CD4-positive, alpha-beta T cell treated with Interleukin-4 for 1 hour (primary cell): ENCODE results near the gene ATAD1.
A peak's percentile ranks its signal among the peaks of the same experiment; 100 is the strongest.
"Not testable (repeated sequence)": the region's sequence is repeated elsewhere in the genome, so short reads cannot be mapped to it uniquely, and the experiment has no call there.

Source experiments
- DNase-seq, 2 donors: peaks; one replicate each; pipeline ENCODE4 v3.0.0-alpha.2; 2020 to 2022

ATAD1 gene

DNA sequence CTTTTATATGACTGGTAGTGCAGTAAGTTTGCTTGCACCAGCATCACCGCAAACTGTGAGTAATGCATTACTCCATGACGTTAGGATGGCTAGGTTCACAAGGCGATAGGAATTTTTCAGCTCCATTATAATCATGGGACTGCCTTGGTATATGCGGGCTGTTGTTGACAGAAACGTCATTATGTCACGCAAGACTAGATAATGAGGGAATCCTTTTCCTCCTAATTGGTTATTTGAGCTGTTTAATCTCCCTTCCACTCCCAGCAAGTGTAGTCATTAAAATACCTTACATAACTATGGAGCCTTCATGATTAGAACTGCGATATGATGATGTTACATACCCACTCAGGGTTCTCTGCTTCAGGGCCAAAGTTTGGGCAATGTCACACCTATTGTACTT, 28.0 kb upstream of the ATAD1 start:
- no peak for DNase-seq

DNA sequence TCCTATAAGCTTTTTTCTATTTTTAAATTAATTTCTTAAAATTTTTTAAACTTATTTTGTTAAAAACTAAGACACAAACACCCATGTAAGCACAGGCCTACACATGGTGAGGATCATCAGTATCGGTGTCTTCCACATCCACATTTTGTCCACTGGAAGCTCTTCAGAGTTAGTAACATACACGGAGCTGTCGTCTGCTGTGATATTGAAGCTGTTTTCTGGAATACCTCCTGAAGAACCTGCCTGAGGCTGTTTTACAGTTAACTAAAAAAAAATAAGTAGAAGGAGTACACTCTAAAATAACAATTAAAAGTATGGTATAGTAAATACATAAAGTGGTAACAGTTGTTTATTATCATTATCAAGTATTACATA, 27.6 kb upstream of the ATAD1 start:
- DNase-seq: no peak

DNA sequence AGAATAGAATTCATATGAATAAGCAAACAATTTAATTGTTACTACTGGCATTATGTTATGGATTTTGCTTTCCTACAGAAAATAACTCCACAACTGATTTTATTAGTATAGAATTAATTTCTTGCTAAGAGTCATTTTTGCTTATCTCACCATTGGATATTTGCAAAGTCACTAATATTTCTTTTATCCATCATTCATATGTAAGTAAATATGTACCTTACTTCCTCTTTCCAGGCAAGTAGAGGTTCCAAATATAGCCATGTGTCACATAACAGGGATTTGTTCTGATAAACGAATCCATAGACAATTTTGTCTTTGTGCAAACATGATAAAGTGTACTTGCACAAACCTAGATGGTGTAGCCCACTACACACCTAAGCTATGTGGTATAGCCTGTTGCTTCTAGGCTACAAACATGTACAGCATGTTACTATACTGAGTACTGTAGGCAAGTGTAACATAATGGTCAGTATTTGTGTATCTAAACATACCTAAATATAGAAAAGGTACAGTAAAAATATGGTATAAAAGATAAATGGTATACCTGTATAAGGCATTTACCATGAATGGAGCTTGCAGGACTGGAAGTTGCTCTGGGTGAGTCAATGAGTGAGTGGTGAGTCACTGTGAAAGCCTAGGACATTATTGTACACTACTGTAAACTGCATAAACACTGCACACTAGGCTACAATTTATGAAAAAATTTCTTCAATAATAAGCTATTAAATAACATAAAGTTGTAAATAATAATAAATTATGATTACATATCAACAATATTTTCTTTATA, 27.0 kb upstream of the ATAD1 start:
- DNase-seq: no peak

DNA sequence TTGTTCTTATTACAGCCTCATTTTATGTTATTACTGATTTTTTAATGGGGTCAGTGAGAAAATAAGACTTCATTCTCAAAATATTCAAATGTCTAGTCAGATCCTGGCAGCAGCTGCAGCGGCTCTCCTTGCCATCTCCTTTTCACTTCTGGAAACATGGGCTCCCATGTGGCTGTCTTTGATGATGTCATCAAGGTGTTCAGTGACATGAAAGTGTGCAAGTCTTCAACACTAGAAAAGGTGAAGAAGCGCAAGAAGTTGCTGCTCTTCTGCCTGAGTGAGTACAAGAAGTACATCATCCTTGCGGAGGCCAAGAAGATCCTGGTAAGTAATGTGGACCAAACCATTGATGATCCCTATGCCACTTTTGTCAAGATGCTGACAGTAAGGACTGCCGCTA, 25.7 kb upstream of the ATAD1 start:
- DNase-seq: no peak

DNA sequence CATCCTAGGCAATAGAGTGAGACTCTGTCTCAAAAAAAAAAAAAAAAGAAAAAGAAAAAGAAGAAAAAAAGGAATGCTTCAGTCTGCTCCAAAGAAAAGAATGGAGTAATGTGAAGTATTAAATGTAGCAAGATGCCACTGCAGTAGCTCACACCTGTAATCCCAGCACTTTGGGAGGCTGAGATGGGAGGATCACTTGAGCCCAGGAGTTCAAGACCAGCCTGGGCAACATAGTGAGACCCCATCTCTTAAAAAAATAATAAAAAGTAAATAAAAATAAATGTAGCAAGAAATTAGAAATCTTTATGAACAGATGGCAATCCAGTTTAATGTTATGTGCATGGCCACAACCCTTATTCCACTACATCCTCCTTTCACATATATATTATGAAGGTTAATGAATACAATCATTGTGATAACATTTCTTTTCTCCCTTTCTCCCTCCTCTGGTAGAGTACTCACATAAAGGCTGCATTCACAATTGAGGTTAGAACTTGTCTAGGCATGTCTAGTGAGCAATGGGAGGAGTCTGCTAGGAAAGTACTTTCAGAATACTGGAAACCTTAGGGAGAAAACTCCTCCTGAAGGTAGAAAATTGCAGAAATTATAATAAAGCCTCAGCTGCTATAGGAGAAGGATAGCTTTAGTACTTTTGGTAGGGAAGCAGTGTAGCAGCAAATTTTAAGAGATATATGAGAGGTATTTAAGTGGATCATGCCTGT, 24.9 kb upstream of the ATAD1 start:
- no peak for DNase-seq

DNA sequence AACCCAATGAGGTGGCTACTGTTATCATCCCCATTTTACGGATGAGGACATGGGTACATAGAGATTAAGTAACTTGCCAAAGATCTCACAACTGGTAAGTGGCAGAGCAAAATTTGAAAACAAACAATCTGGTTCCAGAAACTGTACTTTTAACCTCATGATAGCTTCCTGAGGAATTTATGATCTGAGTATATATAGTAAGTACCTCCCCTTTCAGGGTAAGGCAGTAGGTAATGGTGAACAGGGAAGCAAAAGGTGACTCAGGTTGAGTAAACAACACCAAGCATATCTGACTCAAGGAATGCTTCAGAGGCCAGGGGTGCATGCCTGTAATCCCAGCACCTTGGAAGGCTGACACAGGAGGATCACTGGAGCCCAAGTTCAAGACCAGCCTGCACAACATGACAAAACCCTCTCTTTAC, 24.2 kb upstream of the ATAD1 start:
- DNase-seq: no peak

DNA sequence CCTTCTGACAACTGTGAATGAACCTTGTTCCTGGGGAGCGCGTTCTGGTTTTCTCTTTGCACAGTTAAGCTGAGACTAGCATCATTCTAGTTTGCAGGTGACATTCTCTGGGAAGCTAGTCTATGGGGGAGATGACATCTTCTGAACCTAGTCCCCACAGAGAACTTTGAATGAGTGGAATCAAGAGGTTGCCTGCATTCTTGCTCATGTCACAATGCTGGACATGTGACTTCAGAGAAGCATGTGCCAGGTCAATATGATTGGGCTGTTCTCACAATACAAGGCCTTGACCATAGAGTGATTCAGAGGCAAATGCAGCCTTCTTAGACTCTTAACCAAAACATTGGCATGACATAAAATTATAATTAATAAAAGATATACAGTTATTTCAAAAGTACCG, 23.2 kb upstream of the ATAD1 start:
- no peak for DNase-seq

DNA sequence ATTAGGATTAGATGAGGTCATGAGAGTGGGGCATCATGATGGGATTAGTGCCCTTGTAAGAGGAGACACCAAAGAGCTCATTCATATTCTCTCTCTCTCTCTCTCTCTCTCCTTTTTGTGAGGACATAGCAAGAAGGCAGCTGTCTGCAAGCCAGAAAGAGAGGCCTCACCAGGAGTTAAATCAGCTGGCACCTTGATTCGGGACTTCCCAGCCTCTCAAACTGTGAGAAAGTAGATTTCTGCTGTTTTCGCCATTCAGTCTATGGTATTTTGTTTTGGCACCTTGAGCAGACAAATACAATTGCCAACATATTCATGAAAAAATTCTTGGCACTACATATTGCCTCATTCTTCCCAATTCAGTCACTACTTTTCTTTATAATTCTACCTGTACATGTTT, 20.6 kb upstream of the ATAD1 start:
- no peak for DNase-seq

DNA sequence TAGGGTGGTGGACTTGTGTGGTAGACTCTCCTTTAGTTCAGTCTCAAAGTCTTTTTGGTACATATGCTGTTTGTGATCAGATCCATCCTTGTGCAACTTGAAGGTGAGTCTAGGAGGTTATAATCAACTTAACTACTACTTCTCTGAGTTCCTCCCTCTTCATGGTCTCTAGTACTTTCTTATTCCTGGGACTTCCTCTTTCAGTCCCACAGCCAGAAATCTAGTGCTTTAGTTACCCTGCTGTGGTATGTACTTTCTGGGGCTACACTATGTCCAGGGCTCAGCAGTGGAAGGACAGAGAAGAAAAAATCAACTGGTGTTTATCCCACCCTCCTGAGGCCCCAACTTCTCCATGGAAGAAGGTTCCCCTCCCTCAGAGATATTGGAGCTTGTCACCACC, 19.4 kb upstream of the ATAD1 start:
- no peak for DNase-seq

DNA sequence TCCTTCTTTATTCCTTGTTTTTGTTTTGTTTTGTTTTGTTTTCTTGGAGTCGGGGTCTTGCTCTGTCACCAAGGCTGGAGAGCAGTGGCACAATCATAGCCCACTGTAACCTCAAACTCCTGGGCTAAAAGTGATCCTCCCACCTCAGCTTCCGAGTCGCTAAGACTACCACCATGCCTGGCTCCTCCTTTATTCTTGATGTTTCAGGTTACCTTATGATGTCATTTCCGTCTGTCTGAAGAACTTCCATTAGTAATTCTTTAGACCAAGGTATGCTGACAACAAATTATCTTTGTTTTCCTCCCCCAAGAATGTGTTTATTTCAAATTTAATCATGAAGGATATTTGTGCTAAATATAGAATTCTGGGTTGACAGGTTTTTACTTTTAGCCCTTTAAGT, 18.1 kb upstream of the ATAD1 start:
- no peak for DNase-seq

DNA sequence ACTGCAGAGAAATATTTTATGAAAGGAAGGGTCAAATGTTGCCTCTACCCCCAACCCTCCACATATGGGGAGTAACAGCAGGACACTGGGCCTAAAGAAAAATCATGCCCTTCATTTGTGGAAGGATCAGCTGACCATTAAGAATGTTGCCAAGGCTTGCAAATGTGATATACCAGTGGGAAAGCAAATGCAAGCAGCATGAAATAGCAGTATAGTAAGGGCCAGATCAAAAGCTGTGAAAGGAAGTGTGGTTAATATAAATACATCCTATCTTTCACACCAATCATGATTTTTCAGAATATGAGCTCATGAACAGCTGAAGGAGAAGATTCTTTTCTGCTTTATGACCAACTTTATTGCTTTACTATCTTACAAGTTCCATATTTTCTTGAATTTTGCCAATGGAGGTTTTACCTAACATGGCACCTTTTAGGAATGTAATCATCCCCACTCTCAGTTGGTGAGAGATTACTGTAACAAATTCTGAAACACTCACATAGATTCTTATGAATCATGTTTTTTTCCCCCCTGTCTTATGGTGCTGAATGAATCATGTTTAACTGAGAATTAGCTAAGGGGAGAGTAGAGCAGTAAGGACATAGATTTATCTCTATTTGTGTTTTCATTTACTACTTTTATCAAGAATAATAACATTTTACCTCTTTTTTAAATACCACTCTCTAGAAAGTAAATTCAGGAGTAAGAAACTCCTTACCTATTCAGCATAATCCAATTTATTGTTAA, 12.1 kb upstream of the ATAD1 start:
- DNase-seq: no peak

DNA sequence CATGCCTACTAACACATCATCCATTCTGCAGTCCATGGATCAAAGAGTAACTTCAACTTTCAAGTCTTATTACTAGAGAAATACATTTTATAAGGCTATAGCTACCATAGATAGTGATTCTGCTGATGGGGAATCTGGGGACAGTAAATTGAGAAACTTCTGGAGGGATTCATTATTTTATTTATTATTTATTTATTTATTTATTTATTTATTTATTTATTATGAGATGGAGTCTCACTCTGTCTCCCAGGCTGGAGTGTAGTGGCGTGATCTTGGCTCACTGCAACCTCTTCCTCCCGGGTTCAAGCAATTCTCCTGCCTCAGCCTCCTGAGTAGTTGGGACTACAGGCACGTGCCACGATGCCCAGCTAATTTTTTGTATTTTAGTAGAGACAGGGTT, 11.0 kb upstream of the ATAD1 start:
- DNase-seq: not testable (repeated sequence)

DNA sequence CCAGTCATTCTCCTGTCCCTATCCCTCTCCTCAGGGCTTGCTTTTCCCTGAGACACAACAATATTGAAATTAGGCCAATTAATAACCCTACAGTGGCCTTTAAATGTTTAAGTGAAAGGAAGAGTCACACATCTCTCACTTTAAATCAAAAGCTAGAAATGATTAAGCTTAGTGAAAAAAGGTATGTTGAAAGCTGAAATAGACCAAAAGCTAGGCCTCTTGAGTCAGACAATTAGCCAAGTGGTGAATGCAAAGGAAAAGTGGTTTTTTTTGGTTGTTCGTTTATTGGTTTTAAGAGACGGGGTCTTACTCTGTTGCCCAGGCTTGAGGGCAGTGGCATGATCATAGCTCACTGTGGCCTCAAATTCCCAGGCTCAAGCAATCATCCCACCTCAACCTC, 9.7 kb upstream of the ATAD1 start:
- no peak for DNase-seq

DNA sequence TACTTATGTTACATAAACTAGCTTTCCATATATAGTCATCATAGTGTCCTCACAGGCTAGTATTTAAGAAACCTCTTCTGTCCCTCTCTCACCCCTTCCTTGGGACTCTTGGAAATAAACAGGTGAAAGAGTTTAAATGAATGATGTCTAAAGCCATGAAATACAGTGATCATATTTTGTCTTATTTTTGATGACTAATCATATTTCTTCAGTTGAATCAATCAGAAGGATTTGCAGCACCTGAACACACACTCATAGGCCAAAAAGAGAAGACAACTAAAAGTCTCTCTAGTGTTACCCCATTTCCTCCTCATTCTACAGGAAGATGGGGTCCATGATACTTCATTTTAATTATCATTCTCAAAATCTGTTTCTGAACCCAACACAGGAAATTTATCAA, 8.6 kb upstream of the ATAD1 start:
- DNase-seq: no peak

DNA sequence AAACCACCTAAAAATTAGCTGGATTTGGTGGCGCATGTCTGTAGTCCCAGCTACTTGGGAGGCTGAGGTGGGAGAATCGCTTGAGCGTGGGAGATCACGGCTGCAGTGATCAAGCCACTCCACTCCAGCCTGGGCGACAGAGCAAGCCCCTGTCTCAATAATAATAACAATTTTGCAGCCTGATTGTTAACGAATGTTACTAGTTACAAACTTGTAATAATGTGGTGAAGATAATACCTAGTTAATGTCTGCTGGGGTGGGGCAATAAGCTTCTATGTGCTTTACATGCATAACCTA, 1.2 kb upstream of the ATAD1 start:
- no peak for DNase-seq

DNA sequence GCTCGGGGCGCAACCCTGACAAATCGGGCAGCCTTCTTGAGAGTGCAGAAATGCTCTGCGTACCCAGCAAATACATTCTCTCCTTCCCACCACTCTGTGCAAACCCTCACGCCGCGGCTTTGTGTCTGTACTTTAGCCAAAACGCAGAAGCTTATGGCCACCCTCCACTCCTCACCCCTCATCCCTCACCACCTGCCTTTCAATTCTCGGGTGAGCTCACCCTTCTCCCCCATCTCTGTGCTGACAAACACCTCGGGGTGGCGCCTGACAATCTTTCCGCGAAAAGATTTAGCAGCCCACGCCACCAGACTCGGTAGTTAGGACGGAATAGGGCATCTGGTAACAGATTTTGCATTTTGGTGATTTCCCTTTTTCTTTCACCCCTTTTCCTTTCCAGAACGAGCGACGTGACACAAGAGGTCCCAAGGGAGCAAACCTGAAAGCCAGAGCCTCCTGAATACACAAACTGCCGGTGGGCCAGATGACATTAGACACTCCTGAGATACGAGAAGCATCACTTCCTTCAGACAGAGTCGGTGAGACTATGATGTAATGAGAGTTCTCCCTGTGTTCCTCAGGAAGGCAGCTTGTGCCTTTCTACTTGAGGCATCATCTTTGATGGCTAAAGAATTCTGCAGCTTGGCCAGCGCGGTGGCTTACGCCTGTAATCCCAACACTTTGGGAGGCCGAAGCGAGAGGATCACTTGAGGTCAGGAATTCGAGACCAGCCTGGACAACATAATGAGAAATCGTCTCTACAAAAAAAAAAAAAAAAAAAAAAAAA, 671 bp upstream of the ATAD1 start:
- peak; percentile 66 to 74 for DNase-seq

DNA sequence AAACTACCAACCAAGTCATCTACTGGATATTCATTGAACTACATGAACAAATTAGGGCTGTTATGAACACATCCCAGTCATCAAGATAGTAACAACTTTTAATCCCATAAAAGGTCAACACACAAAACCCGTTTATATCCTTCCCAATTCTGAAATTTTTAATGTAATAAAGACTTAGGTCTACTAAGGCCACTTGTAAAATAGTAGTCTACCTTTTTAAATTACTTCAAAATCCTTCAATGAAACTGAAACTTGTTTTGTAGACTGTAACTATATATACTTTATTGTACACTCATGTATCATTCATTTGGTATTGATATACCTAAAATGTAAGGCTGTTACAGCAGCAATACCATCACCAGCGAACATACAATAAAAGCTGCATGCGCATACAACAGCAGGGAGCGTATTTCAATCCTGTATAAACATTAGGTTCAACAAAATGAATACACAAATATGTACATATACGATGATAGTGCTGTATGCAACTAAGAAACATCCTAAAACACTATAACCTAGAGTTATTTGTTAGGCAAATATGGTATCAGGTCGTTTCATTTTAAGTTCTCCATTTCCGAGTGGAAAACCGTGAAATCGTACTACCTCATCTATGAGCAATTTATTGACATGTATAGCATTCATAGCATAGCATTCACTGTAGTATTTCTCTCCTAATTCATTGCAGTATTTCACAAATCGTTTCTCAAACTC, 973 bp downstream of the ATAD1 start:
- no peak for DNase-seq

DNA sequence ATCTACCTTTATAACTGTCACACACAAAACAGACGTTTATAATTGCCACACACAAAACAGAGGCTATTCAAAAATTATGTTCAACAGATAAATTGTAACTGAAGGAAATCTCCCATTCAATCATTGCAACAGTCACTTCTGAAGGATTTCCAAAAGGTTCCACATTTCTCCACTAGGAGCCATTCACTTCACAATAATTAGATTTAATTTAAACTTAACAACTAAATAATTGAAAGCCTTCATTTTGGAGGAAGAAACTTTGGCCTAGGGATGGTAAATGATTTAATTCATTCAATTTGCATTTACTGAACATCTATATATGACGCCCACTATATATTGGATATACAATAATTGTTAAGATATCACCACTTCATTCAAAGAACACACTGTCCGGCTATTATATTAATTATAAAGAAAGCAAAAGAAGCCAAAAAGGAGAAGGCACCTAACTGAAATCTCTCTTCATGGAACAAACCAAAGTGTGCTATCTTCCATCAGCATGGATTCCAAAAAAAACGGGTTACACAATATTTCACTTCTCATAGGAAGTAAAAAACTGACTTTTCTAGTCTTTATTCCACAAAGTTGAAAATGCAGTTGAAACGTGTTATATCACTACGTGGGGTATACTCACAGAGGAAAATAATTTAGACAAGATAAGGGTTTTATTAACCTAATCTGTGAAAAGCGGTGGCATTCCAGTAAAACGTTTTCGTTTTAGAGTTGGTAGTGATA, 1.7 kb downstream of the ATAD1 start:
- no peak for DNase-seq

DNA sequence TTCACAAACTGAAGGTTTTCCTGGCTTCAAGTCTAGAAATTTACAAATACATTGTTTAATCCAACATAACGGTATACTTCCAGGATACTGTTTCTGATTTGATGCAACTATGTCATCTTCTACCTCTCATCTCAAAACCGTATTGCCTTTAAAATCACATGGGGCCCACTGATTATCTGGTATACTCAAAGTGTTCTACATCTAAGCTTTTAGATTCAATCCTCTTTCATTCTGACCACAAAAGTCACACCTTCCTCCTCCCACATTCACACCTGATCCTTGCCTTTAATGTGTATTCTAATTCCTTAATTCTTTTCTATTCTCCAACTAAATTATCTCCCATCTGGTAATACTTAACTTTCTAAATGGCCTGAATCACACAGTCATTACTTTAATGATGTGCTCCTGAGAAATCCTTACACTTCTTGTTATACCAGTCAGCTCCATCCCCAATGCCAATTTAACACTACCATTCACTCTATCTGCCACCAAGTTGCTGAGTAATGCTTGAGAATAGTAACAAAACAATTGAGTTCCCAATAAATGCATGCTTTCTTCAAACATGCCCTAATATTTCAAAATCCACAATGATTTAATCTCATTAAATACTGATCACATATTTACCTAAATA, 13.0 kb downstream of the ATAD1 start:
- DNase-seq: no peak

DNA sequence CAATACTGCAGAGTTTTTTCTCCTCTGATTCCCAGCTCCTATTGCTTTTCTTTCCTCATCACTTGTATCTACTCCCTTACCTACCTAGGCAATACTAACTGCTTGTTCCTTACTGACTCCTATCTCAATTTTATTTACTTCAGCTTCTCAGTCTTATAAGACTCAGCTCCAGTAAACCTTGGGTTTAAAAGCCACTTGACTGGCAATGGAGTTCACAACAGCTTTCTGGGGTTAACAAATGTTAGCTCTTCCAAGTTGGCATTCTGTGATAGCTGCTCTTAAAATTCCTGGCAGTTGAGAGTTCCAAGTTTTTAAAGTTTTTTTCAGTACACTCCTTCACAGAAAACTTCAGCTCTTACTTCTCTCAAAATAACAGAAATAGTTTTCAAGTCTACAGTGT, 14.2 kb downstream of the ATAD1 start:
- no peak for DNase-seq

DNA sequence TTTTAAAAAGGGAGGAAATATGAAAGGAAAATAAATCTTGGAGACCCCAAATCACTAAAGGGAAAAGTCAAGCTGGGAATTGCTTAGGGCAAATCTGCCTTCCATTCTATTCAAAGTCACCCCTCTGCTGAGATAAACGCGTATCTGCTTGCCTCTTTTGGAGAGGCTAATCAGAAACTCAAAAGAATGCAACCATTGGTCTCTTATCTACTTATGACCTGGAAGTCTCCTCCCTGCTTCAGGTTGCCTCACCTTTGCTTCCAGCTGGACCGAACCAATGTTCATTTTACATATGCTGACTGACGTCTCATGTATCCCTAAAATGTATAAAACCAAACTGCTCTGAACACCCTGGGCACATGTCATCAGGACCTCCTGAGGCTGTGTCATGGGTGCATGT, 14.7 kb downstream of the ATAD1 start:
- no peak for DNase-seq
